ENCODE data around the gene UBL3.

- TF ChIP-seq CTCF (conservative IDR thresholded peaks at IDR 0.05; ENCODE audit: low read depth, low read length) (no peak), EZH2 (IDR thresholded peaks at IDR 0.05; ENCODE audit: borderline replicate concordance, low read depth, low read length, poor library complexity, severe bottlenecking) (no peak)
Observed at GRCh38 chr13:29718694-29719093, 131.7 kb downstream of the UBL3 start.

All from A673 (cell line).